HG02852 (cell line): ENCODE measurements around the gene PVALEF.
"Not testable (repeated sequence)": the region's sequence is repeated elsewhere in the genome, so short reads cannot be mapped to it uniquely, and the experiment has no call there.

Experiments used
- ATAC-seq: cut with Tn5 transposase; IDR thresholded peaks from one replicate; pipeline ENCODE4 v1.9.1; 2021; ENCODE audit warnings: mild to moderate bottlenecking, moderate library complexity; ENCODE audit not compliant: unreplicated experiment

The PVALEF gene

DNA sequence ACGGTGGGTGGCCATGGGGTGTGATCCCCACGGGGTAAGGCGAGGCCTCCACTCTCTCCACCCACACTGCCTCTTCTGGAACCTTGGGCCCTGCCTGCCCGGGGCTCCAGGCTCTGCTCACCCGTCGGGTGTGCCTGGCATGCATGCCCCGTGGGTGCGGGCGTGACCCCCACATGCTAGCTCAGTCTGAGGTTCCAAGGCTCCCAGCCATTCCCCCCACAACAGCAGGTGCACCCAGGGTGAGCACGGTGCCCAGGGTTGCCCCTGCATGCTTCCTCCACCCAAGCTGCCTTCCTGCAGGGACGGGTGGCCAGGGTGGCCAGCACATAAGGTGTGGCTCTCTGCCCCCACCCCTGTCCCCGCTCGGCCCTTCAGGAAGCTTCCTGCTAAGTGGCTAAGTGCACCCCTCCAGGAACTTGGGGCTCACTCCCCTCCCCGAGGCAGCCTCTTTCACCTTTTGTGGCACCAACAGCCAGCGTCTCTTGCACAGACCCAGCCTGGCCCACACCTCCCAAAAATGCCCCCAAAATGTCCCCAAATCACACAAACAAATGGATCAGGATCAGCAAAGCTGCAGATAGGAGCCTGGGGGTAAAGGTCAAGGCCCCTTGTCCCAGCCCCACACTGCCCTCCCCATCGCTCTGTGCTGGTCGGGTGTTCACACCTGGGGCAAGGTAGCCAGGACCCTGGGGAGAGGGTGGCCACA is 21.4 kb upstream of the PVALEF start:
- ATAC-seq: no peak

DNA sequence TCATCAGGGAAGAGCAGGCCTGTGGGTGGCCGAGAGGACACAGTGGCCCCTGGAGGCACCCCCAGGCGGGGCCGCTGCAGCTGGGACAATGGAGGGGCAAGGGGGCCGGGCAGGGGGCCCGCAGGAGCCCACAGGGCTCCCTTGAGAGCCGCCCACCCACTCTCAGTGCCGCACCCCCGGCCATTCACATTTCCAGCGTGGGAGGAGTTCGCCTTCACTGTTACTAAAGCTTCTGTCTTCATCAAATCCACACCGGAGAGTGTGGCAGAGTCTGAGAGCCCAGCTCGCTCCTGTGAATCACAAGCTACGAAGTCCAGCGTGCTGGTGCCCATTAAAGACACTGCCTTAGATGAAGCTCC is 20.9 kb upstream of the PVALEF start:
- ATAC-seq: no peak

DNA sequence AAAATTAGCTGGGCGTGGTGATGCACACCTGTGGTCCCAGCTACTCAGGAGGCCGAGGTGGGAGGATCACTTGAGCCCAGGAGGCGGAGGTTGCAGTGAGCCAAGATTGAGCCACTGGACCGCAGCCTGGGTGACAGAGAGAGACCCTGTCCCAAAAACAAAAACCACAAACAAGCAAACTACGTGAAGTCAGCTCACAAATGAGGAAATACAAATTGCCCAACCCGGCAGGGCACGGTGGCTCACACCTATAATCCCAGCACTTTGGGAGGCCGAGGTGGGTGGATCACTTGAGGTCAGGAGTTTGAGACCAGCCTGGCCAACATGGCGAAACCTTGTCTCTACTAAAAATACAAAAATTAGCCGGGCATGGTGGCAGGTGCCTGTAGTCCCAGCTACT is 19.1 kb upstream of the PVALEF start:
- ATAC-seq: not testable (repeated sequence)

DNA sequence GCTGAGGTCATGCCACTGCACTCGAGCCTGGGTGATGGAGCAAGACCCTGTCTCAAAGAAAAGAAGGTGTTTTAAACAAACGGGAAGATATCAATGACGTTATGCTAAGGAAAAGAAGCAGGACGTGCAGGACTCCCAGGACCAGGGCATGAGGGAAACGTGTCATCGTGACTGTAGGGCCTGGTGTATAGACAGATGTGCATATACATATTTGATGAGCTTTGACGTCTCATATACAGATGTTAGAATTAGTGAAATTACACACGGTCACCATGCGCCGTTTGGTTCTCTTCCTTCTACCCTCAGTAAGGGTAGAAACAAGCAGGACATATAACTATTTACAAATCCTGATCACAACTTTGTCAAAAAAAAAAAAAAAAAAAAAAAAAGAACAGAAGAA is 17.6 kb upstream of the PVALEF start:
- no peak for ATAC-seq

DNA sequence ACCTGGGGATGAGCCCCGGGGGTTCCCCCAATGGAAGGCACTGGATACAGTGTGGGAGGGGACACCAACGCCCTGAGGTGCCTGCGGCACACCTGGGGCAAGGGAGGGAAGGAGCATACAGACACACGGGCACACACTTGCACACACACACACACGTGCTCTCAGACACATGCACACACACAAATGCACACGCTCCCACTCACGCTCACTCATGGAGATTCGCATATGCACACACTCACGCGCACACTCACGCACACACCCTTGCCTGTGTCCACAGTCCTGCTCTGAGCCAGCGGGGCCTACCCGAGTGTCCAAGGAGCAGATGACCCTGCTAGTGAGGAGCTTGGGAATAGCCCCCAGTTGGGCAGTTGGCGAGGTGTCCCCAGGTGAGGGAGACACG is 16.7 kb upstream of the PVALEF start:
- ATAC-seq: no peak

DNA sequence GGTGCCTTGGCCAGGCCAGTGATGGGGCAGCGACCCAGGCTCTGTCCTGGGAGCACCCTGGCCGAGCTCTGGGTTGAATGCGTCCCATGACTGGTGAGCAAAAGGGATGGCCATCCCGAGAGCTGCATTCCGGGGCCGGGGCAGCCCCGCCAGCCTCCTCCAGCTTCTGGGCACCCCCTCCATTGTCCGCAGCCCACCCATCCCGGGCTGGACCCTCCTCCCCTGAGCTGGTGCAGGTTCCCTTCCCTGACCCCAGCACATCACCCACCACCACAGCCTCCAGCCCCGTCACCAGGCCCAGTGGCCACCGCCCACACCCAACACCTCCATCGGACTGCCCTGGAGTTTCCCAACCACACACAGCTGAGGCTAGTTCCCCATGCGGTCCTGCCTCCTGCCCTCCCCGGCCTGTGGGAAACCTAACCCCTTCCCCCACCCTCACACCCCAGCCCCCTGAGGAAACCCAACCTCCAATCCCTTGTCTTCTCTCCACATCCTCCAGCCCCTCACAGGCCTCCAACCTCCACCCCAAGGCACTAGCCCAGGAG is 16.2 kb upstream of the PVALEF start:
- no peak for ATAC-seq

DNA sequence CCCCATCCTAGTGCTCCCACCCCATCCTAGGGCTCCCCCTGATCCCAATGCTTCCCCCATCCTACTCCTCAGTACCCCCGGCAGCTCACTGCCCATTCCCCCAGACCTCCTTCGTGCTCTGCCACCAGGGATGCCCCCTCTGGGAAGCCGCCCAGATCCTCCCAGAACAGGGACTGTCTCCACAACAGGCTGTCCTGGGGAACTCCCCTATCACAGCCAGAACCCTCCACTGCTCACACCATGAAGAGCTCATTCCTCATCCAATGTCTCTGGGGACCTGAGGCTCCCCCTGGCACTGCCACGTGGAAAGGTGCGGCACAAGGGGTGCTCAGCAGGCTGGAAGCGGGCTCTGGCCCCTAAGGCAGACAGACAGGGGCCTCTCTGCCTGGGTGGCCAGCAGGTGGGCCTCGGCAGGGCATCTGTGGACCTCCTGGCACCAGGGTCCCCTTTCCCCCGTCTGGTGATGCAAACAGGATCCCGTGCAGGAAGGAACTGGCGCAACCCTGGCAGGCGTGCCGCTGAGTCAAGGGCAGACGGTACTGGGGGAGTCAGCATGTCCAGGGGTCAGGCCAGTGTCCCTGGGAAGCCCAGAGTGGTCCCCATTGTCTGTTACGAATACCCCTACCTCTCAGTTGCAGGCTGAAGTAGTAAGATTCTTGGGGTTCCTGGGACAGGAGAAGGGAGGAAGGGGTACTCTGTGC is 14.8 kb upstream of the PVALEF start:
- ATAC-seq: no peak

DNA sequence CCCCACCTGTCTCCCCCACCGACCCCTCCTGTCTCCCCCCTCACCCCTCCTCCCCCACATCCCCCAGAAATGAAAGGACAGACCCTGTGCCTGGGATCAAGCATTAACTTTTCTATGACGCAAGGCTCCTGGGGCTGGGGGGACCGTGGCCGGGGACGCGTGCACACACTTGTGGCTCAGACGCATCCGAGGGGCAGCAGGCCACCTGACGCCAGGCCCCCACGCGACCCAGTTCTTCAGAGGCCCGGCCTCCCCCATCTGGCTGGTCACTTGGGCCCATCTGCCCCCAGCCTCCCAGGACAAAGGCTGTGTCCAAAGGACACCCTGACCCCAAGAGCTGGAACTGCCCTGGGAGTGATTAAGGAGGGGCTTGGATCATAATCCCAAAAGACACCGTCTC is 14.0 kb upstream of the PVALEF start:
- no peak for ATAC-seq

DNA sequence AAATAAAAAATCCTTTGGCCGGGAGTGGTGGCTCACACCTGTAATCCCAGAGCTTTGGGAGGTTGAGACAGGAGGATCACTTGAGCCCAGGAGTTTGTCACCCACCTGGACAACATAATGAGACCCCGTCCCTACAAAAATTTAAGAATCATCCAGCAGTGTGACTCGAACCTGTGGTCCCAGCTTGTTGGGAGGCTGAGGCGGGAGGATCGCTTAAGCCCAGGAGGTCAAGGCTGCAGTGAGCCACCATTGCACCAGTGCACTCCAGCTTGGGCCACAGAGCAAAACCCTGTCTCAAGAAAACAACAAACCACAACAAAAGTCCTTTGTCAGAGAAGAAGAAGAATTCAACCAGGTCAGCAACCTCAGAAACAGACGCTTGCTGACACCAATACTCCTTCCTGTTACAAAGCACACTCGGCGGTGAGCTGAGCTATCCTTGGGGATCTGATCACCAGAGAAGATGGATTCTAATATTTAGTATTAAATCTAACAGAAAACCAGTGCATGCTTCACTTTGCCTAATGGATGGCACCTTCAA is 12.9 kb upstream of the PVALEF start:
- no peak for ATAC-seq

DNA sequence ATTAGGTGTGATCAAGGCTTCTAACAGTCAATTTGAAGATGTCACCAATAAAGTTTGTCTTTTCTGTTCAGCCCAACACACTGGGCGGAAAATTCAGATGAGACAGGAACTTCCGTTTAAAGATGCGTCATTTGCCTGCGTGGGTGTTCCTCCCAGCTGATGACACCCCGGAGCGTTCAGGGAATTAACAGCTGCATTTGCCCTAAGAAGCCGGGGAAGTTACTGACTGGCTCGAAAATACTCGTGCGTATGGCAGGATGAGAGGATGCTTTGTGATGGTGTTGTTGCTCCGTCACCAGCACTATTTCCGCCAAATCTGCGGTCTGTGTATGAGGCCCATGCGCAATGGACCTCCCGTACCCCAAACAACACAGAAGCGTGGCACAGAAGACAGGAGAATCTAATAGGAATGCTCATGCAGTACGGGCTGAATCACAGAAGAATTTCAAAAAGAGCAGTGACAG is 11.9 kb upstream of the PVALEF start:
- ATAC-seq: no peak

DNA sequence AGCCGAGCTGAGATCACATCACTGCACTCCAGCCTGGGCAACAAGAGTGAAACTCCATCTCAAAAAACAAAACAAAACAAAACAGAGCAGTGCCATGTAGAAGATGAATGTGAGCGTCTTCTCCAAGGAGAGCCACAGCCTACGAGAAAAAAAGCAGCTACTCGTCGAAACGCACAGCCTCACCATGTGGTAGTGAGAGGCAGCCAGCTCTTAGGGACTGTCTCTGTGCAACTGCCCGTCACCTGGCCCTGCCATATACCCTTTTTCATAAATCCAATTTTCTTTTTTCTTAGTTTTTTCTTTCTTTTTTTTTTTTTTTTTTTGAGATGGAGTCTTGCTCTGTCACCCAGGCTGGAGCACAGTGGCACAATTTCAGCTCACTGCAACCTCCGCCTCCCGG is 11.3 kb upstream of the PVALEF start:
- not testable (repeated sequence) for ATAC-seq

DNA sequence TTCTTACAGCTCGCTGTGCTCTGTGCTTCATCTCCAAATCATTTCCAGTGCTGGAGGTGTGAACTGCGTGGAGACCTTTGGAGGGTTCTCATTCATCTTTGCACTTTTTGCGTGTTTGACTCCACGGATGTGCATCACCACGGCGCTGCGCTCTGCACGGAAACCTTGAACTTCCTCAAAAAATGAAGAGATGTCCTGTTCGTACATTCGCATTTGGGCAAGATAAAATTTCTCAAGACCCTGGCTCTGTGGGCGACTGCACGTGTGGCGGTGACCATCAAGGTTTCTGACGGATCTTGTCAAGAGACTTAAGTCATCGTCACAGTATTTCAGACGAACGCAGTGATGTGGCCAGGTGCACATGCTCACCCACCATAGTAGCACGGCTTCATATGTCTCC is 10.3 kb upstream of the PVALEF start:
- ATAC-seq: no peak

DNA sequence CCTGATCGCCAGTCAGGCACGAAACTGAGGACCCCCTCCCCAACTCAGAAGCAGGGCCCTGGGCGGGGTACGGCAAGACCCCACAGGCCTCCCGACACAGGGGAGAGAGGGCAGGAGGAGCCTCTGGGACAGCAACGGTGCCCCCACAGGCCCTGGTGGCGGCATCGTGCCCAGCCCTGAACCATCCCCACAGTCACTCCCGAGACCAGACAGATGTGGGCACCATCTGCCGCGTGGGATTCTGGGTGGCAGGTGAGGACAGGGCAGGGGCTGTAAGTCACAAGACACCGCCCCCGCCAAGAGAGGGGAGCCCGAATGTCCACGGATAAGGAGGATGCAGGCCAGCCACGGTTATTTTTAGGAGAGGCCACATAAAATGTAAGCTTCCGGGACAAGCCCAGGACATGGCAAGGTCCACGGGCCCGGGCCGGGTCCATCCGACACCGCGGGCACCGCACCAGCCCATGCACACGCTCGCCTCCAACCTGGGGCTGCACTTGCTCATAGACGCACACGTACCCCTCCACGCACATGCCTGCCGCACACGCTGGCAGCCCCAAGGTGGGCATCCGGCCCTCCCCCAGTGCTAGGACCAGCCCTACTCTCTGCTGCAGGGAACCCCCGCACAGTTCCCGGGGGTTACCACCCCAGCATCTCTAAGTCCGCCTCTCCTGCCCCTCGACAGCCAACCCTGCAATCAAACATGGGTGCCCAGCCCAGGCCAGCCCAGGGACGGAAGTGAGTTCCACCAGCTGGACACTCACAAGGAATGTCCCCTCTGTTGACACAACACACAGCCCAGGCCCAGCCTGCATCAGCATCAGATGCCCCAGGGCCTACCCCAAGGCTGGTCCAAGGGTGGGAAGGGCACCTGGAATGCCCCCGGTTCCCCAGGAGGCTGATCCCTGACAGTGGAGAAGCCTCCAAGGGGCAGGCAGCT is 8.2 kb upstream of the PVALEF start:
- ATAC-seq: no peak

DNA sequence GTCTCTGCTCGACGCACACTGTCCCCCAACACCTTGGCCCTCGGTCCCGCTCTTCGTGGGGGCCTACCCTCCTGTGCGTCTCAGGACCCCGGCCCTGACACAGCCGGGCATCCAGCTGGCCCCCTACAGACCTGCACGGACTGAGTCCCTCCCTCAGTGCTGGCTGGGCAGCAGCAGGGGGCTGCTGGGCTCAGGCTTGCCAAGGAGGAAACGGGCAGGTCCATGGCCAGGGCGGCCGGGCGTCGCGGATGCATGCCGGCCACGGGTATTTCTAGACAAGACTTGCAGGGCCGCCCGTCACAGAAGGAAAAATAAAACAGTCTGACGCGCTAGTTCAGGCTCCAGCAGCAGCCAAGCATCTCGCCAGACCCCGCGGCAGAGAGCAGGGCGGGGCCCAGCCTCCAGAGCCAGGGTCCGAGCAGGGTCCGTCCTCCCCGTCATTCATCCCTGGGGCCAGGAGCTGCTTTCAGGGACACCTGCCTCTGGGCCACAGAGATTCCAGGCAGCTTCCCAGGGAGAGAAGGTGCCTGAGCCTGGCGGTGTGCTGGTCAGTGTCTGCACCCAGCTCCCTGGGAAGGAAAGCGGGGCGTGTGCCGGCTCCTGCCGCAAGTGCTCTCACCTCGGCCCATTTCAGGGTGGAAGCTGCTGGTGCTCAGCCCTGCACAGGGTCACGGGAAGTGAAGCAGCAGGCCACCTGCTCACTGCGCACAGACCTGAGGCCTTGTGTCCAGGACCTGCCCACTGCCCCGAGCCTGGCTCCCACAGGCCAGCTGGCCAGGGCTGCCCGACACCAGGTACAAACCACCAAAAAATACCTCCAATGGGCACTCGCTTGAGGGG is 7.2 kb upstream of the PVALEF start:
- no peak for ATAC-seq

DNA sequence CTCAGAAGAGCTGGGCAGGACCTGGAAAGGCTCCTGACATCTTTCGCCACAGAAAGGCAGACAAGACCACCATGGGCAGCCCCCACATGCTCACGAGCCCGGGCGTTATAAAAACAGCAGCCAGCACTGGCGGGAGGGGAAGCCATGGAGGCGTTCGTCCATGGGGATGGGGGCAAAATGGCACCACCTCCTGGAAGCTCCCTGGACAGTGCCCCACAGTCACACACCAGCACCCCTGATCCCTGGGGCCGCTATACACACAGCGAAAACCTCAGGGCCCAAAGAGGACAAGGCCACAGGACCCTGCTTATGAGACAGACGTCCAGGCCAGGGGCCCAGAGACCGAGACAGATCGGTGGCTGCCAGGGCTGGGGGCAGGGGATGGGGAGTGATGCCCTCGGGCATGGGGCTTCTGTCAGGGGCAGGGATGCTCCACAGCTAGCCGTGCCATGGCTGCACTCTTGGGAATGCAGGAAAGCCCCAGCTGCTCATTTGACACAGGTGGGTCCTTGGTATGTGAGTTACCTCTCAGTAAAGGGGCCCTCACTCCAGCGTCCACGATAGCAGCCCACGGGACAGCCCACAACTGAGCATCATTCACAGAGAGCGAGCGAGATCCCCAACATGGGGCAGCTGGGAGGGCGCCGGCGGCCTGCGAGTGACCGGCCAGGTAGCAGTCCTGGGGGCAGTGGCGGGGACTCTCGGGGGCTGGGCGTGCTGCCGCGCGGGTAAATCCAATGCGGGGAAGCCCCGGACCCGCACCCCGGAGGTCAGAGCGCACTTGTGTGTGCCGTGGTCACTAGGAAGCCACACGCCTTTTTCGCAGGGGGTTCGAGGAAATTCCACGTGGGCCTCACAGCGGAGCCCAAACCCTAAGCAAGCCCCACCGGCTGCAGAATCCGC is 6.4 kb upstream of the PVALEF start:
- ATAC-seq: no peak

DNA sequence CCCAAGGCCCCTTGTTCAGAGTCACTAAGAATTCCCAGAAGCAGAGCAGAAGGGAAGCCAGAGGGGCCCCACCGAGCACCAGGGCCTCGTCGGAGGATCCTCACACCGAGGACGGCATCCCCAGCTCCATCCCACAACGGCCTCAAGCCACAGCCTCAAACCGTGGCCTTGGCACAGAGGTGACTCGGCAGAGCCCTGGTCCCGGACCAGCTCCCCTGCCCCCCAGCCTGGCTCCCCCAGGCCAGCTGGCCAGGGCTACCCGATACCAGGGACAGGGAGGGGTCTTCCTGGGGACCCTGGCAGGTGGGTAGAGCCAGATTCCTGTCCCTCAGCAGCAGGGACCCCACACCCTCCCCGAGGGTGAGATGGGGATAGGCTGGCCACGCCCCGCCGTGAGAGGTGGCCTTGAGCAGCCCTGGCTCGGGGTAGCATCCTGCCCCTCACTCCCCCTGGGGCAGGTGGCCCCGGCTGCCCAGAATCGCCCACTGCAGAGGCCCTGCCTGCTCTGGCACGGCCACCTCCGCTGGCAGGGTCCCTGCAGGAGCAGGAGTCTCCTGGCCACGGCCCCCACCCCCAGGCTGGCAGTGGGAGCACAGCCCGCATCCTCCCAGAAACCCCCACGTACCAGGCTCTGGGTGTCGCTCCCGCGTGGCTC is 5.6 kb upstream of the PVALEF start:
- ATAC-seq: no peak

DNA sequence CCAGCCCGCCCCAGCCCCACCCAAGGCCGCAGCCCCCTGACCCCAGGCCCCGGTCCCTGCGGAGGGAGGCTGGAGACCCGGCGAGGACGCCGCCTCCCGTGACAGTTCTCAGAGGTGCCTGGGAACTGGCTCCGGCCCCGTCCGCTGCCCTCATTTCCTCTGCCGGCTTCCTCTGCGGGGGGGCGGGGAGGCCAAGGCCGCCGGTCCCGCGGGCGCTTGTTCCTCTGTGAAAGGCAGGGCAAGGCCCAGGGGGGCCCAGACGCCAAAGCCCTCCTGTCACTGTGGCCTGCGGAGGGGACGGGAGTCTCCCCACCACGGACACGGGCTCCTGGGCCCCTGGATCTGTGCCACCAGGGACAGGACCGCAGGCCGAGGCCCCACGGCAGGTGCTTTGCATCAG is 5.0 kb upstream of the PVALEF start:
- no peak for ATAC-seq

DNA sequence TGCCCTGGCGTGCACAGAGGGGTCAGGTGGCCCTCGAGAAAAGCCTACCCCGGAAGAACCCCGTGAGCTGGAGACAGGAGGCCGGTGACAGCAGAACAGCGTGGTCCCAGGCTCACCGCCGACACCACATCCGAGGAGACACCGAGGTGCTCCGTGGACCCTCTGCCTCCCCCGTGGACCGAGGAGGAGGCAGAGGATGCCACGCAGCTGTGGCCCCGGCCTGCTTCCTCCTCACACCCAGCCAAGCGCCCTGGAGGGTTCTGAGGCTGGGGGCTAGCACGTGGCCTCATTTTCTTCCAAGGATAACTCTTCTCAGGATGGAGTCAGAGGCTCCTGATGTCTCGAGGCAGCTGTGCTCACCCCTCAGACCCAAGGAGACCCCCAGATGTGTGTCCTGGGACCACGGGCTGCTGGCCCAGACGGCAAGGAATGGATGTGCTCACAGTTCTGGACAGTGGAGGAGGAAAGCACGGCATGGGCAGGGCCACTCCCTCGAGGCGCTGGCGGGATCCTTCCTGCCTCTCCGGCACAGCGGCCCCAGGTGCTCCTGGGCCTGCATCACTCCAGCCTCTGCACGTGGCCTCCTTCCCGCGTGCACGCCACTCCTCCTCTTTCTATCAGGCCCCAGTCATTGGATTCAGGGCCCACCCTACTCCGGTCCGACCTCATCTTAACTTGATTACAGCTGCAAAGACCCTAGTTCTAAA is 4.4 kb upstream of the PVALEF start:
- no peak for ATAC-seq
